Endothelial cell of umbilical vein (primary cell): ENCODE results near the gene PKNOX2.

Source experiments
- CTCF ChIP-seq, 2 donors: IDR thresholded peaks; 1 replicate in 1 of 2; 2 replicates in 1 of 2; pipeline ENCODE4 v1.5.1; 2011; ENCODE audit warnings: low read length in 2 of 2, mild to moderate bottlenecking in 2 of 2, moderate library complexity in 2 of 2, control low read depth in 1 of 2, inconsistent platforms in 1 of 2, low read depth in 1 of 2; ENCODE audit not compliant: insufficient read depth in 1 of 2; ENCODE audit errors: extremely low read depth in 1 of 2
- EZH2 ChIP-seq: IDR thresholded peaks from 2 replicates; pipeline ENCODE4 v1.6.1; 2012; ENCODE audit warnings: borderline replicate concordance, low read depth, mild to moderate bottlenecking, moderate library complexity, low read length, inconsistent platforms; ENCODE audit not compliant: severe bottlenecking
- GATA2 ChIP-seq: IDR thresholded peaks from 2 replicates; pipeline ENCODE4 v1.7.0; 2011; ENCODE audit warnings: low read depth, mild to moderate bottlenecking, moderate library complexity, mixed read lengths, low read length; ENCODE audit not compliant: insufficient read length, insufficient read depth
- JUN ChIP-seq: IDR thresholded peaks from 2 replicates; pipeline ENCODE4 v1.6.1; 2011; ENCODE audit warnings: borderline replicate concordance, low read depth; ENCODE audit not compliant: insufficient read length, insufficient read depth
- MYC ChIP-seq: IDR thresholded peaks from one replicate; pipeline ENCODE4 v1.6.1; 2011; ENCODE audit warnings: mild to moderate bottlenecking, low read depth, low read length
- POLR2A ChIP-seq: IDR thresholded peaks from 2 replicates; pipeline ENCODE4 v1.6.1; 2012; ENCODE audit warnings: low read depth, mild to moderate bottlenecking, control low read depth, low read length
- POLR2AphosphoS5 ChIP-seq: IDR thresholded peaks from 2 replicates; pipeline ENCODE4 v1.6.1; 2012; ENCODE audit warnings: low read depth, mild to moderate bottlenecking, control low read depth, low read length, moderate library complexity; ENCODE audit not compliant: insufficient read depth
- TF ChIP-seq, protein P1 (sequence below): IDR thresholded peaks from 2 replicates; pipeline ENCODE4 v1.6.1; 2011; ENCODE audit not compliant: insufficient read depth, insufficient read length

- TF ChIP-seq CTCF (IDR thresholded peaks at IDR 0.05; ENCODE audit: extremely low read depth in 1 of 2, insufficient read depth in 1 of 2, low read depth in 1 of 2, low read length in 2 of 2): no peak
- TF ChIP-seq, protein P1, sequence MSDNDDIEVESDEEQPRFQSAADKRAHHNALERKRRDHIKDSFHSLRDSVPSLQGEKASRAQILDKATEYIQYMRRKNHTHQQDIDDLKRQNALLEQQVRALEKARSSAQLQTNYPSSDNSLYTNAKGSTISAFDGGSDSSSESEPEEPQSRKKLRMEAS: no peak
- TF ChIP-seq EZH2: no peak
- no peak for TF ChIP-seq GATA2
- no peak for TF ChIP-seq POLR2A
- TF ChIP-seq JUN: no peak
- no peak for TF ChIP-seq MYC
- TF ChIP-seq POLR2AphosphoS5: no peak
These were observed 177.1 kb downstream of the PKNOX2 start for GRCh38 chr11:125341676-125342075.
